HEK293T (cell line): ENCODE results near the gene COL27A1.

ENCODE experiments used
- ARNT ChIP-seq: fragments of 450-650 bp; IDR thresholded peaks from 2 replicates; pipeline ENCODE4 v1.6.1; 2017; ENCODE audit warnings: mild to moderate bottlenecking
- BHLHE40 ChIP-seq: fragments of 450-650 bp; IDR thresholded peaks from 2 replicates; pipeline ENCODE4 v1.6.1; 2016; ENCODE audit warnings: mild to moderate bottlenecking, moderate library complexity, borderline replicate concordance
- CTBP1 ChIP-seq: fragments of 450-650 bp; IDR thresholded peaks from 2 replicates; pipeline ENCODE4 v1.6.1; 2016; ENCODE audit warnings: borderline replicate concordance
- ELF4 ChIP-seq: fragments of 450-650 bp; IDR thresholded peaks from 2 replicates; pipeline ENCODE4 v1.6.1; 2017; ENCODE audit warnings: antibody characterized with exemption
- FOXM1 ChIP-seq: fragments of 450-650 bp; IDR thresholded peaks from 2 replicates; pipeline ENCODE4 v1.6.1; 2017; ENCODE audit warnings: mild to moderate bottlenecking, borderline replicate concordance
- HDGF ChIP-seq: fragments of 450-650 bp; IDR thresholded peaks from 2 replicates; pipeline ENCODE4 v1.6.1; 2017; ENCODE audit warnings: antibody characterized with exemption, borderline replicate concordance
- LEF1 ChIP-seq: fragments of 450-650 bp; IDR thresholded peaks from 2 replicates; pipeline ENCODE4 v1.6.1; 2017; ENCODE audit warnings: mild to moderate bottlenecking, borderline replicate concordance
- NFRKB ChIP-seq: fragments of 450-650 bp; IDR thresholded peaks from 2 replicates; pipeline ENCODE4 v1.6.1; 2016; ENCODE audit warnings: mild to moderate bottlenecking, moderate library complexity
- SP1 ChIP-seq: fragments of 450-650 bp; IDR thresholded peaks from 2 replicates; pipeline ENCODE4 v1.6.1; 2017
- SUZ12 ChIP-seq: fragments of 450-650 bp; IDR thresholded peaks from 2 replicates; pipeline ENCODE4 v1.6.1; 2016; ENCODE audit warnings: mild to moderate bottlenecking
- TARDBP ChIP-seq: fragments of 450-650 bp; IDR thresholded peaks from 2 replicates; pipeline ENCODE4 v1.6.1; 2016

- TF ChIP-seq BHLHE40 = no peak
- TF ChIP-seq SP1 = no peak
- TF ChIP-seq NFRKB = no peak
- TF ChIP-seq ELF4 = no peak
- no peak for TF ChIP-seq SUZ12
- TF ChIP-seq FOXM1 = no peak
- TF ChIP-seq LEF1 = no peak
- TF ChIP-seq TARDBP = no peak
- TF ChIP-seq HDGF = no peak
- no peak for TF ChIP-seq CTBP1
- no peak for TF ChIP-seq ARNT
Measured at GRCh38 chr9:114210136-114210535, 54.8 kb downstream of the COL27A1 start.
